Endothelial cell of hepatic sinusoid (primary cell): ENCODE measurements around the gene LITAFD.
"Not testable (repeated sequence)": the region's sequence is repeated elsewhere in the genome, so short reads cannot be mapped to it uniquely, and the experiment has no call there.

Experiments used
- in situ Hi-C: cut with HindIII; loops from 2 replicates; pipeline ENCODE4 v1.10.0; 2017; ENCODE audit warnings: low sequenced_read_pairs

LITAFD gene

DNA sequence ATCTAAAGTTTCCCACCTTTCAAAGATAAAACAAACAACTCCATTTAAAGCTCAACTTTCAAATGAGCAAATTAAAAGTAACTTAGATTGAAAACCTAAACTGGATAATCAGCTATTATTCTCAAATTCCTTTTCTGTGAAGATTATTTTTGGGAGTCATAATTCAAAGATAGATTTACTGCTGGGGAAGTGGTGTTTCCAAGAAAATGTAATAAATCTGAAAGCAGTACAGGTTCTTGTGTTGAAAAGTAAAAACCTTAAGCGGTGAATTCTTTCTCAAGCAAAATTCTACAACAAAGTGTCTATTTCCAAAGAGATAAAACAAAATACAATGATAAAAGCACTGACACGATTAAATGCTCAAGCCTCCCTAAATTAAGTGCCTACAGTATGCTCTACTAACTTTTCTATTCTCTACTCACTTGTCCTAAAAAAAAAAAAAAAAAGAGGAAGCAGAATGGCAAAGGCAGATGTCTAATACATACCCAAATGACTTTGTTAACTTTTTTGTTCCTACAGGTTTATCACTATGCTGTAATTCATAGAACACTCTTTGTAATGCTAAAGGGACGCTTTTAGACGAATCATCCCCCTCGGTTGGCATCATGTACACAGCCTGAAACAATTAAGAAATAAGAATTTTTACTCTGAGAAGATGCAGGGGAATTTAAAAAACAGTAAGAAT, 34.5 kb downstream of the LITAFD start:
- in situ Hi-C loops, result no loop called here

DNA sequence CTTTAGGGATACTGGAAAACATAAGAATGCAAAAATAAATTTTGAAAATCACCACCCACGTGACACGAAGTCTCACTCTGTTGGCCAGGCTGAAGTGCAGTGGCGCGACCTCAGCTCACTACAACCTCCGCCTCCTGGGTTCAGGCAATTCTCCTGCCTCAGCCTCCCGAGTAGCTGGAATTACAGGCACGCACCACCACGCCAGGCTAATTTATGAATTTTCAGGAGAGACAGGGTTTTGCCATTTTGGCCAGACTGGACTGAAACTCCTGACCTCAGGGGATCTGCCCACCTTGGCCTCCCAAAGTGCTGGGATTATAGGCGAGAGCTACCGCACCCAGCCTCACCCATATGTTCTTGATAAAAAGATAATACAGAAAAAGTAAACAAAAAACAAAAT, 35.2 kb downstream of the LITAFD start:
- in situ Hi-C loops, result not testable (repeated sequence)

DNA sequence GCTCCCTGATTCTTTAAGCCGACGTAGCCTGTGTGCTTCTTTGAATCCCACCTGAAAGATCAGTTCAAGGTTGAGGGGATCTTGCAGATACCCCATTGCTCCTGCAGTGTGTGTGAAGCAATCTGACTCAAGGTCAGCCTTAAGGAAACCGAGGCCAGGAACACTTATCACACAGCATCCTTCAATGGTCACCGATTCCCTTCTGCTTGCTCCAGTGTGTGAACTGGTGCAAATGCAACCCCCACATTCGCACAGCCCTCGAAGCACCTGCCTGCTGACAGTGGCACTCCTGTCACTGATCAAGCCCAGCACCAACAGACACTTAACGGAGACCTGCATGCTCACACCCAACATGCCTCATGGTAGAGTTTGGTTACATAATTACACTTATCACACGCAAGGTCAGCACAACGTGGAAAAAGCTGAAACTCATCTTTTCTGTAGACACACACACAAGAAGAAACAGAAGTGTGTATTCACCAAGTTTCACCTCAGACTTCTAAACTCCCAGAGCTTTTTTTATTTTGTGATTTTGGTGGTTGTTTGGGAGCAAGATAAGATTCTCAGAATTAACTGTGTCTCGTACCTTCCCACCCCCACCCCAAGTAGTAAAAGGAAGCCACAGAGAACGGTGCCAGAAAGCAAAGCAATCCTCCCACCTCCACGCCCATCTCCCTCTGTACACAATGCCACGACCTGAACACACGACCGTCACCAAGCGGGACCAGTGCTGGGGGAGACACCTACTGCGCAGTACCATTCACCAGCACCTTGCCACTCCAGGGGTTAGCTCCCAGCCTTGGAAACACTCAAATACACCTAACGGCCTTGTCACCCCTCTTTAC, 37.2 kb downstream of the LITAFD start:
- in situ Hi-C loops, result no loop called here

DNA sequence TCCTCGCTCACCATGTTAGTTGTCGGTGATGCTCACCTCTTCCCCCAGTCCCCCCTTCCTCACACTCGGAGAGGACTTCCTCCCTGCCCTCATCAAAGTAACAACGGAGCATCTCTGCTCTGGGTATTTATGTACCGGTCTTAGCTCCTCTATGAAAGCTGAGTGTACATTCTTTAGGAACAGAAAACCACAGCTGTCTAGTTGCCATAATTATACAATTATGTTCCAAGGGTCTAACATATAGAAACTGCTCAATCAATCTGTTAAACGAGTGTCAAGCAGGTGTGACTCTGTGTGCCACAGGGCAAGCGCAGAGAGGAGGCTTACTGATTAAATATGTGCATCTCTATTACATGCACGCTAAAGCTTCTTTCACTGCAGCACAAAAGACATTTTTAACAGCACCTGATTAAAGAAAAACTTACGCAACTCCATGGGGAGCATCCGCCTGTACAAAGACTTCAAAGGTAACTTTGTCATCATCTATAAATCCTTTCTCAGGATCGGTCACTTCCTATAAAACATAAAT, 37.8 kb downstream of the LITAFD start:
- in situ Hi-C loops, result no loop called here

DNA sequence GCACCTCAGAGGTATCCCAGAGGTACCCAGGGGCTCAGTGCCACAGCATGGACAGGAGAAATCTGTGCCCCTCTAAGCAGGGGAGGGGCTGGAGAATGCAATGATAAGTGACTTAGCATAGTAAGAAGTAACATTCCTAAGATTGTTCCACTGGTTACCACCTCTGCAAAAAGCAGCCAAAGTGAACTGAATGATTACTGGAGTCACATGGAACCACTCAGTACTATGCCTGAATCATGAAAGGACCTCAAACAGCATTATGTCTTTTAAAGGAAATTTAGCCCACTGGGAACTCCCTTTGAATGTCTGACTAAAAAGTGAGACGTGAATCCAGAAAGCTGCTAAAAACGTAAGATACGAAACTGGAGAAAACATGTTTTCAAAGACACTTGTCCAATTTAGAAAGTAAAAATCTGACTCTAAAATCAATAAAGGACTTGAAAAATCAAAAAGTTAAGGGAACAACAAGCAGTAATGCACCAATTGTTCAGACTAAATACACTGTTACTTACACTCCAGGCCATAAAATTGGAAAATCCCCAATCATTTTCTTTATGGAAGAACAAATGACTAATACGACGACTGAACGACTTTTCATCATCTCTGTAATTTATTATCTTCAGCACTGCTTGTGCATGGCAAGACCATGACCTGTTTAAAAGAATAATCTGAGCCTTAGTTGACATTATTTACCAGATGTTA, 38.6 kb downstream of the LITAFD start:
- in situ Hi-C loops, result no loop called here

DNA sequence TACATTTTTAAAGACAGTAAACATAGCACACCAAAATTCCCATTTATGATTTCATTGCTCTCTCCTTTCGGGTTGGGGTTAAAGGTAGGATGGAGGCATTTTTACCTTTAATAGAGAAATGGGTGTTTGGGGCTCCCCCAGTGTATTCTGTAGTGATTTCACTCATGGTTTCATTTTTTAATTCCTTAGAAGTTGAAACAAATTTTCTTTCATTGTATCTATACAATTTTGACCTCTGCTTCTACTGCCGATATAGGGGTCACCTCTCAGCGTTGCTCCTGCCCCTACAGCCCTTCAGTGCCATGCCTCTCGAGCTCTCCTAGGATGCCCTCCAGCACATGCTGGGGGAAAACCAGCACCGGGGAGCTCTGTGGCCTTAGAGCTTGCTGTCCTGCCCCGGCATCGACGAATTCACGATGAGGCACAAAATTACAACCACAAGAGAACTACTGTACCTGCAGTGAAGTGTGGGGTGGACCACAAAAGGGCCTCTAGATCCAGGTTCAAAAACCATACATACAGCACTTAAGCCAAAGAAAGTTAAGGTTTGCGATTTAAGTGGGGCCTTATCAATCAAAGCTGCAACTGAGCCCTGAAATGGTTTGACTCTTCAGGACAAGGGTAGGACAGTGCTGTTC, 39.3 kb downstream of the LITAFD start:
- in situ Hi-C loops, result no loop called here

DNA sequence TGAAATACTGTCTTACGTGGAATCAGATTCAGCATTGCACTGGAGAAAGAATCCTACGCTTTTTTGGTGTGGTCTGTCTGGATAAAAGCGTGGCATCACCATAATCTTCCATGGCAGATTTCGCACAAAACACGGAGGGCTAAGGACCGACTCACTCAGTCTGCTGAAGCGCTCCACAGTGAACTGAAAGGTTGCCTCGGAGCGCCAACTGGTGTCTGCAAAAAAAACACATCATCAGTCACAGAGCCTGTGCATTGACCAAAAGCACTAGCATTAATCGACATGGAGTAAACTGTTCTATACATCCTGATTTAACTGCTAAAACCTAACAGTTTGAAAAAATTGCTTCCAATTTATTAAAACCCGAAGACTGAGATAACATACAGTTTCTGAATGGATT, 41.0 kb downstream of the LITAFD start:
- in situ Hi-C loops, result no loop called here

DNA sequence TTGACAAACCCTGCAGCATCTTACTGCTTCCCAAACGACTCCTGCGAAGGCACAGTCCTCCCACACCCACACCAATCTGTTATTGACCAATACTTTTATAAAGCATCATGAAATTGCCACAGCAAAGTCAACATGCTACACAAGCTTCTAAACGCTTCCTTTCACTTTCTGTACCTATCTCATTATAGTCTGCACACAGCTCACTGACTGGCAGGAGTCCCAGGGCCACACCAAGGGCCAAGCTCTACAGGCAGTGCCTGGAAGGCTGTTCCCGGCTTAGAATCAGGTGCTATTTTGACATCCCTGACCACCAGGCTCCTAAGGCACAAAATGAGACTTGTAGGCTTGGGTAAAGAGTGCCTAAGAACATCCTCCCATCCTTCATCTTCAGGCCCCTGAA, 42.1 kb downstream of the LITAFD start:
- in situ Hi-C loops, result no loop called here

DNA sequence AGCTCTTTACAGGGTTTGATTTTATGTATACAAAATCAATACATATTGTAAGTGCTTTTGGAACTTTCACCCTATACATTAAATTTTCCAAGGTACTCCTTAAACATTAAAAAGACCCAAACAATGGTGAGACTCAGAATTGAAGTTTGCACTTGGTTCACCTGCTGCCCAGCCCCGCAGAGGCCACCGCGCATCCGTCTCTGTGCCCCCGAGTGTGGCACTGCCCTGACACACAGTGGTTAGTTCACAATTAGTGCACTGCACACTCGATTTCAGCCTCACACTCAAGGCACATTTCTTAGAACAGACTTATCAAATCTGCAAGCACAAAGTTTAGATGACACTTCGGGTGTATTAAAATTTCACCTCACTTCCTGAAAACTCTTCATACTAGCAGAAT, 43.3 kb downstream of the LITAFD start:
- in situ Hi-C loops, result loop anchor here (5.0 kb wide), 2 partner anchors 42 to 192 kb away; no protein-coding TSS in a partner anchor

DNA sequence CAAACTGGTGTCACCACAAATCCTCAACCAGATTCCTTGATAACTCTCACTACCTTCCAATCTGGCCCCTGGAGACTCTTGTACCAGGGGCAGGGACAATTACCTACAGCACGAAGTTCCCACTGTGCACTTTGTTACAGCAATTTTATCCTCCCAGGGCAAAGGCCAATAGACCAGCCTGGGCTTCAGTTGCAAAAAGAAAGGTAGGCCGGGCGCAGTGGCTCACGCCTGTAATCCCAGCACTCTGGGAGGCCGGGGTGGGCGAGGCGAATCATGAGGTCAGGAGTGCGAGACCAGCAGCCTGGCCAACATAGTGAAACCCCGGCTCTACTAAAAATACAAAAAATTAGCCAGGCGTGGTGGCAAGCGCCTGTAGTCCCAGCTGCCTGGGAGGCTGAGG, 44.7 kb downstream of the LITAFD start:
- in situ Hi-C loops, result loop anchor here (5.0 kb wide), 2 partner anchors 40 to 190 kb away; no protein-coding TSS in a partner anchor

DNA sequence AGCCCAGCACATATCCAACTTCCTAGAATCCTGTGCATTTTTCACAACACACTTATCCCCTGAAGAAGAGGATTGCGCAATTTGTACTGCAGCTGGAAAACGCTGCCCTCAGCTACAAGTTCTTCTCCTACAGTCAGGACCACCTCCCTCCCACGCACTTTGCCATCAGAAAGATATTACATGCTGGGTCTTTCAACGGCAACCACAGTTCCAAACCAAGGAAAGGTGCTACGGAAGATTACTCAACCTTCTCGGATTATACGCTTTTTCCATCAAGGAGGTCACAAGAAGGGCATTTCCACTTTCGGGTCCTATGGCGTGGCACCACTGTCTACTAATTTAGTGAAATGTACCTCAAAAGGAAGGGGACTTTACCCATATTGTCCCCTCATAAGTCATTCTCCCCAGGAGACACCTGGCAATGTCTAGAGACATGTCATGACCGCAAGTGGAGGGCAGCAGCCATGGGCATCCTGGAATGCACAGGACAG, 46.4 kb downstream of the LITAFD start:
- in situ Hi-C loops, result loop anchor here (5.0 kb wide), 2 partner anchors 39 to 189 kb away; no protein-coding TSS in a partner anchor

DNA sequence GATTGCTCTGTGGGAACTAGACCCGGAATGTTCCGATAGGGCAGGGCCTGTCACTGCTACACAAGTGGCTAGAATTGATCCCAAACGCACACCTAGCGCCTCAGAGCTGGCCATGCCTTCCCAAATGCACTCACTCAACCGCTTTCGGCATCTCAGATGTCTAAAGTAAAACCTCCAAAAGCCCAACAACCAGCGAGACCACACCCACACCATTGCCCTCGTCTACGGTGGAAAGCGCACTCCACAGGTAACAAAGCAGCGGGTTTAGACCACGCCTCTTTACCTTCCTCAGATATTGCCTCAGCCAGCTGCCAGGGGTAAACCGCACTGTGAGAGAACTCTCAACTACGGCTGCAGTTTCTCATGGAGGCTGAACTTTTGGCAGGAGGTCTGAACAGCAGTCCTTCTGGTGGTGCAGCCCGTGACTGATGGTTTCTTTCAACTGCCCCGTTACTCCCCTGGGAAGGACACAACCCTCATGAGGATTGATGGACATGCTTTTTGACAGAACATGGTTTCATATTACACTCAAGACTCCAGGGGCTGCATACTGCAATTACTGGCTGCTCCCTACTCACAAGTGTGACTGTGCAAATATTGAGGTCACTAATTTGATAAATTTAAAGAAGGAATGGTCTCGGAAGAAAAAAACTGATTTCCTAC, 47.1 kb downstream of the LITAFD start:
- in situ Hi-C loops, result loop anchor here (5.0 kb wide), 2 partner anchors 38 to 188 kb away; no protein-coding TSS in a partner anchor

DNA sequence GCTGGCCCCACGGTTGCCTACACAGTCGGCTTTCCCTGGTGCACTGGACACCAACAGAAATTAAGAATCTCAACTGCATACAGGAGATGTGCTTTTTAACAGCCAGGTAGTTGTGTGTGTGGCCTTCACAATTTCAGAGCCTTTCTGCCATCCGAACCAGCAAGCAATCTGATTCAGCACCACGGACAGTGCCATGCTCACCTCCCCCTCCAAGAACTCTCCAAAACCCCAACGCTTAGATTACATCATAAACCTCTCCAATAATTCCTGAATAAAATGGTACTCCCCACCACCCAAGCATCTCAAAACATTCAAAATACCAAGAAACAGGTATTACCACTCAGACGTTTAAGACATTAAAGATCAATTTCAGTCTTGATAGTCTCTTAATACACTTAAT, 49.7 kb downstream of the LITAFD start:
- in situ Hi-C loops, result no loop called here

DNA sequence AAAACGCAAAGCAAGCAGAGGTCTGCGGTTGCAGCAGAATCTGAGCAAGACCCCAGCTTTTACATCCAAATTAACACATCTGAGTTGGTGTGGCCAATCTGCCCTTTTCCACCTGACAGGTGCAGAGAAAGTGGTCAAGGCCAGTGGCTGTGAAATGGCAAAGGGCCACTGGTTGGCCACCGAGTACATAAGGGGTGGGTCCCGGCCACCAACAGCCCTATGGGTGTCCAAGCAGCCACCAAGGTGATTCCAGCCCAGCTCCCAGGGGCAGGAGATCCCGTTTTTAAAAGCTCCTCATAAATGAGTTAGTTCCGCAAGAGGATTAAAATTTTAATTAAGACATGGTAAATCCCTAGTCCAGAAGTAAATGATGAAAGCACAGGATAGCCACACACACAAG, 52.5 kb downstream of the LITAFD start:
- in situ Hi-C loops, result no loop called here
